HEK293 (cell line): ENCODE data around the gene PHC3.

ENCODE experiments used
- CTCF ChIA-PET: fragments of 350-600 bp; formaldehyde crosslinking; extraction: SDS; loops from one replicate; lab custom pipeline; 2021; ENCODE audit warnings: antibody characterized with exemption; lab: Yijun Ruan, JAX
- POLR2A ChIA-PET: fragments of 300-600 bp; formaldehyde crosslinking; extraction: SDS; loops from one replicate; lab custom pipeline; 2020; ENCODE audit warnings: antibody characterized with exemption, inconsistent platforms; lab: Yijun Ruan, JAX
- H3K27ac ChIP-seq: fragments of 200-500 bp; sonication (Bioruptor generic); 2 replicates; pipeline ENCODE4 v1.5.1; 2014; ENCODE audit warnings: low read depth, low read length, control low read depth, inconsistent platforms; ENCODE audit errors: extremely low read depth
- H3K36me3 ChIP-seq, 2 experiments: fragments of 200-500 bp in 1 of 2; sonication (Bioruptor generic) in 1 of 2; 1 replicate in 1 of 2; 2 replicates in 1 of 2; pipeline ENCODE4 v1.5.1; 2014 to 2017; ENCODE audit warnings: inconsistent platforms in 2 of 2, low read length in 2 of 2; ENCODE audit not compliant: control insufficient read depth in 2 of 2, insufficient read depth in 1 of 2
- H3K4me1 ChIP-seq: fragments of 200-500 bp; sonication (Bioruptor generic); 2 replicates; pipeline ENCODE4 v1.5.1; 2014; ENCODE audit warnings: mild to moderate bottlenecking, low read length, inconsistent platforms; ENCODE audit not compliant: control insufficient read depth, insufficient read depth
- H3K4me3 ChIP-seq: 2 replicates; pipeline ENCODE4 v1.5.1; 2011; ENCODE audit warnings: low read depth, mild to moderate bottlenecking, control low read depth, low read length, moderate library complexity
- H3K9me3 ChIP-seq: fragments of 200-500 bp; sonication (Bioruptor generic); 2 replicates; pipeline ENCODE4 v1.5.1; 2014; ENCODE audit warnings: low read depth, low read length, inconsistent platforms; ENCODE audit not compliant: control insufficient read depth, insufficient read depth
- BCL11B ChIP-seq: fragments of 450-650 bp; formaldehyde crosslinking; IDR thresholded peaks from 2 replicates; pipeline ENCODE4 v1.5.1; 2016; ENCODE audit warnings: low read depth, missing biosample characterization, missing genetic modification characterization
- BCL6B ChIP-seq: fragments of 450-650 bp; formaldehyde crosslinking; IDR thresholded peaks from 2 replicates; pipeline ENCODE4 v1.5.1; 2017; ENCODE audit warnings: missing biosample characterization, missing genetic modification characterization
- CTCF ChIP-seq: fragments of 450-650 bp; formaldehyde crosslinking; IDR thresholded peaks from 2 replicates; pipeline ENCODE4 v1.5.1; 2016; ENCODE audit warnings: missing biosample characterization, missing genetic modification characterization
- FEZF1 ChIP-seq: fragments of 450-650 bp; formaldehyde crosslinking; IDR thresholded peaks from 2 replicates; pipeline ENCODE4 v1.5.1; 2016; ENCODE audit warnings: missing biosample characterization, missing genetic modification characterization
- GFI1B ChIP-seq: fragments of 450-650 bp; formaldehyde crosslinking; IDR thresholded peaks from 2 replicates; pipeline ENCODE4 v1.5.1; 2016; ENCODE audit warnings: missing biosample characterization, missing genetic modification characterization
- INSM2 ChIP-seq: fragments of 450-650 bp; formaldehyde crosslinking; IDR thresholded peaks from 2 replicates; pipeline ENCODE4 v1.5.1; 2016; ENCODE audit warnings: missing biosample characterization, missing genetic modification characterization
- KLF10 ChIP-seq: fragments of 450-650 bp; IDR thresholded peaks from 2 replicates; pipeline ENCODE4 v1.5.1; 2018; ENCODE audit warnings: missing biosample characterization, mild to moderate bottlenecking, missing genetic modification characterization
- KLF16 ChIP-seq: fragments of 450-650 bp; formaldehyde crosslinking; IDR thresholded peaks from 2 replicates; pipeline ENCODE4 v1.5.1; 2017; ENCODE audit warnings: missing biosample characterization, missing genetic modification characterization
- KLF17 ChIP-seq: fragments of 450-650 bp; formaldehyde crosslinking; IDR thresholded peaks from 2 replicates; pipeline ENCODE4 v1.5.1; 2016; ENCODE audit warnings: missing biosample characterization, missing genetic modification characterization
- MEIS1 ChIP-seq: sonication (generic); formaldehyde crosslinking; IDR thresholded peaks from 2 replicates; pipeline ENCODE4 v1.8.1; 2022; ENCODE audit warnings: missing genetic modification reagents, mild to moderate bottlenecking, borderline replicate concordance
- PRDM10 ChIP-seq: fragments of 450-650 bp; formaldehyde crosslinking; IDR thresholded peaks from 2 replicates; pipeline ENCODE4 v1.5.1; 2016; ENCODE audit warnings: missing biosample characterization, missing genetic modification characterization
- SCRT1 ChIP-seq: fragments of 450-650 bp; formaldehyde crosslinking; IDR thresholded peaks from 2 replicates; pipeline ENCODE4 v1.5.1; 2016; ENCODE audit warnings: missing biosample characterization, missing genetic modification characterization, borderline replicate concordance
- SCRT2 ChIP-seq: fragments of 450-650 bp; formaldehyde crosslinking; IDR thresholded peaks from 2 replicates; pipeline ENCODE4 v1.5.1; 2016; ENCODE audit warnings: missing biosample characterization, missing genetic modification characterization
- ZBTB1 ChIP-seq: fragments of 450-650 bp; formaldehyde crosslinking; IDR thresholded peaks from 2 replicates; pipeline ENCODE4 v1.5.1; 2016; ENCODE audit warnings: missing biosample characterization, missing genetic modification characterization
- ZNF138 ChIP-seq: fragments of 450-650 bp; formaldehyde crosslinking; IDR thresholded peaks from 2 replicates; pipeline ENCODE4 v1.5.1; 2016; ENCODE audit warnings: missing biosample characterization, missing genetic modification characterization, borderline replicate concordance
- ZNF146 ChIP-seq: fragments of 450-650 bp; formaldehyde crosslinking; IDR thresholded peaks from 2 replicates; pipeline ENCODE4 v1.5.1; 2016; ENCODE audit warnings: missing biosample characterization, missing genetic modification characterization
- ZNF223 ChIP-seq: fragments of 450-650 bp; formaldehyde crosslinking; IDR thresholded peaks from 2 replicates; pipeline ENCODE4 v1.5.1; 2016; ENCODE audit warnings: missing biosample characterization, missing genetic modification characterization
- ZNF266 ChIP-seq: fragments of 450-650 bp; formaldehyde crosslinking; IDR thresholded peaks from 2 replicates; pipeline ENCODE4 v1.5.1; 2016; ENCODE audit warnings: missing biosample characterization, missing genetic modification characterization, low read depth
- ZNF366 ChIP-seq: fragments of 450-650 bp; formaldehyde crosslinking; conservative IDR thresholded peaks from 2 replicates; pipeline ENCODE4 v1.5.1; 2016; ENCODE audit warnings: missing biosample characterization, missing genetic modification characterization
- ZNF416 ChIP-seq: fragments of 450-650 bp; formaldehyde crosslinking; IDR thresholded peaks from 2 replicates; pipeline ENCODE4 v1.5.1; 2016; ENCODE audit warnings: missing biosample characterization, missing genetic modification characterization
- ZNF433 ChIP-seq: fragments of 450-650 bp; formaldehyde crosslinking; IDR thresholded peaks from 2 replicates; pipeline ENCODE4 v1.5.1; 2016; ENCODE audit warnings: missing biosample characterization, missing genetic modification characterization, low read depth
- ZNF514 ChIP-seq: fragments of 450-650 bp; formaldehyde crosslinking; IDR thresholded peaks from 2 replicates; pipeline ENCODE4 v1.5.1; 2016; ENCODE audit warnings: missing biosample characterization, missing genetic modification characterization
- ZNF626 ChIP-seq: fragments of 450-650 bp; sonication (Bioruptor Pico); formaldehyde crosslinking; IDR thresholded peaks from 2 replicates; pipeline ENCODE4 v1.5.1; 2018; ENCODE audit warnings: missing biosample characterization, missing genetic modification characterization, inconsistent platforms
- ZNF670 ChIP-seq: fragments of 450-650 bp; formaldehyde crosslinking; IDR thresholded peaks from 2 replicates; pipeline ENCODE4 v1.5.1; 2016; ENCODE audit warnings: missing biosample characterization, missing genetic modification characterization, low read depth
- ZNF677 ChIP-seq: fragments of 450-650 bp; IDR thresholded peaks from 2 replicates; pipeline ENCODE4 v1.5.0; 2018; ENCODE audit warnings: missing biosample characterization, mild to moderate bottlenecking, missing genetic modification characterization, moderate library complexity
- ZNF792 ChIP-seq: fragments of 450-650 bp; formaldehyde crosslinking; IDR thresholded peaks from 2 replicates; pipeline ENCODE4 v1.5.1; 2016; ENCODE audit warnings: missing biosample characterization, missing genetic modification characterization

PHC3 gene

GRCh38 chr3:170092907-170093306 is 88.6 kb downstream of the PHC3 start:
- ChIA-PET POLR2A (no interaction called here), CTCF (no interaction called here)
- Histone ChIP-seq H3K9me3 (no peaks in the 10 kb centered on the region), H3K36me3 (peaks cover 0 to 51% of the 10 kb centered on the region in 2 experiments), H3K27ac (no peak overlapping the region), H3K4me3 (no peak overlapping the region), H3K4me1 (no peaks in the 10 kb centered on the region)
- TF ChIP-seq ZNF433 (tag by site-specific recombination) (no peak), KLF10 (tag by site-specific recombination) (no peak), ZNF514 (no peak), ZNF366 (no peak), KLF16 (tag by site-specific recombination) (no peak), BCL6B (no peak), ZNF223 (tag by site-specific recombination) (no peak), ZNF670 (tag by site-specific recombination) (no peak), ZNF146 (tag by site-specific recombination) (no peak), ZNF416 (tag by site-specific recombination) (no peak), ZBTB1 (no peak), KLF17 (no peak), CTCF (tag by site-specific recombination) (no peak), MEIS1 (CRISPR knock-in tag) (no peak), ZNF792 (tag by site-specific recombination) (no peak), FEZF1 (tag by site-specific recombination) (no peak), INSM2 (tag by site-specific recombination) (no peak), SCRT1 (tag by site-specific recombination) (no peak)

- H3K4me3 ChIP-seq: no peak overlapping the region
- no peaks in the 10 kb centered on the region for H3K9me3 ChIP-seq
- ChIA-PET POLR2A (no interaction called here), CTCF (interaction anchor here (0.8 kb wide), 1 partner anchor 721 kb away, joined by 3 read pairs; no protein-coding TSS in a partner anchor)
- H3K36me3 ChIP-seq: peaks cover 4 to 40% of the 10 kb centered on the region in 2 experiments
- H3K4me1 ChIP-seq: no peaks in the 10 kb centered on the region
- no peak overlapping the region for H3K27ac ChIP-seq
- TF ChIP-seq CTCF (tag by site-specific recombination): no peak
- TF ChIP-seq BCL11B (tag by site-specific recombination): no peak
- no peak for TF ChIP-seq ZNF366
- no peak for TF ChIP-seq PRDM10 (tag by site-specific recombination)
- no peak for TF ChIP-seq SCRT2 (tag by site-specific recombination)
- no peak for TF ChIP-seq ZNF677 (tag by site-specific recombination)
- TF ChIP-seq ZNF138: no peak
- no peak for TF ChIP-seq ZNF266 (tag by site-specific recombination)
- no peak for TF ChIP-seq ZNF626 (tag by site-specific recombination)
- no peak for TF ChIP-seq GFI1B
Observed at GRCh38 chr3:170090601-170090981, 90.9 kb downstream of the PHC3 start.
